Loucy (cell line): ENCODE measurements around the gene TSPAN4.
A peak's percentile ranks its signal among the peaks of the same experiment; 100 is the strongest.

Source experiments
- H2AFZ ChIP-seq: fragments of 200-600 bp; sonication (generic); 2 replicates; pipeline ENCODE4 v1.6.0; 2016; ENCODE audit warnings: antibody characterized with exemption, mild to moderate bottlenecking, low read length, moderate library complexity
- H3F3A ChIP-seq: fragments of 200-600 bp; 2 replicates; pipeline ENCODE4 v1.6.0; 2016; ENCODE audit warnings: antibody characterized with exemption, low read depth, mild to moderate bottlenecking
- H3K27me3 ChIP-seq: fragments of 200-600 bp; sonication (generic); 2 replicates; pipeline ENCODE4 v1.6.1; 2014; ENCODE audit warnings: low read length, mild to moderate bottlenecking; ENCODE audit not compliant: insufficient read depth, poor library complexity, severe bottlenecking
- H3K36me3 ChIP-seq: fragments of 200-600 bp; sonication (generic); 2 replicates; pipeline ENCODE4 v1.6.1; 2016; ENCODE audit warnings: low read length; ENCODE audit not compliant: insufficient read depth
- H3K4me1 ChIP-seq: fragments of 200-600 bp; sonication (generic); 2 replicates; pipeline ENCODE4 v1.5.1; 2014; ENCODE audit warnings: low read length, mild to moderate bottlenecking; ENCODE audit not compliant: insufficient read depth, poor library complexity, severe bottlenecking
- H3K4me2 ChIP-seq: fragments of 200-600 bp; sonication (generic); 2 replicates; pipeline ENCODE4 v1.6.0; 2014; ENCODE audit warnings: antibody characterized with exemption, low read length, low read depth, mild to moderate bottlenecking; ENCODE audit not compliant: poor library complexity, severe bottlenecking
- H3K4me3 ChIP-seq: fragments of 200-600 bp; sonication (generic); 2 replicates; pipeline ENCODE4 v1.5.1; 2014; ENCODE audit warnings: low read length, mild to moderate bottlenecking, mixed read lengths; ENCODE audit not compliant: poor library complexity, severe bottlenecking
- H3K79me2 ChIP-seq: fragments of 200-600 bp; sonication (generic); 2 replicates; pipeline ENCODE4 v1.6.1; 2014; ENCODE audit warnings: low read length; ENCODE audit not compliant: insufficient read depth
- H3K9ac ChIP-seq: fragments of 200-600 bp; sonication (generic); 2 replicates; pipeline ENCODE4 v1.6.0; 2014; ENCODE audit warnings: mild to moderate bottlenecking, low read depth, low read length, moderate library complexity; ENCODE audit not compliant: poor library complexity, severe bottlenecking
- H3K9me2 ChIP-seq: fragments of 200-600 bp; sonication (generic); replicated peaks from 2 replicates; pipeline ENCODE4 v1.6.1; 2016; ENCODE audit warnings: low read depth, low read length, mixed read lengths
- H3K9me3 ChIP-seq: fragments of 200-600 bp; sonication (generic); 2 replicates; pipeline ENCODE4 v1.6.1; 2014; ENCODE audit warnings: mild to moderate bottlenecking, antibody characterized with exemption, low read length, low read depth; ENCODE audit not compliant: insufficient read depth
- H4K20me1 ChIP-seq: fragments of 200-600 bp; sonication (generic); 2 replicates; pipeline ENCODE4 v1.6.0; 2014; ENCODE audit warnings: antibody characterized with exemption, low read length, mild to moderate bottlenecking; ENCODE audit not compliant: insufficient read depth, poor library complexity, severe bottlenecking
- CTCF ChIP-seq: fragments of 200-600 bp; sonication (generic); conservative IDR thresholded peaks from 2 replicates; pipeline ENCODE4 v1.5.1; 2014; ENCODE audit warnings: mild to moderate bottlenecking, antibody characterized with exemption, low read length
- EZH2phosphoT487 ChIP-seq: fragments of 200-600 bp; IDR thresholded peaks from 2 replicates; pipeline ENCODE4 v1.6.1; 2018; ENCODE audit warnings: antibody characterized with exemption, mild to moderate bottlenecking, moderate library complexity, borderline replicate concordance

Gene TSPAN4

GRCh38 chr11:812390-812789 lies 30.3 kb upstream of the TSPAN4 start:
- H2AFZ ChIP-seq = no peak overlapping the region
- H3K36me3 ChIP-seq = peaks cover 20% of the 10 kb centered on the region; the same call in 1 of the 2 replicates
- H3K27me3 ChIP-seq = peaks cover 5% of the 10 kb centered on the region
- H3K9me2 ChIP-seq = no peaks in the 10 kb centered on the region
- no peaks in the 10 kb centered on the region for H3K9me3 ChIP-seq
- peak overlapping the region; percentile 93 for H3K9ac ChIP-seq
- H3F3A ChIP-seq = no peaks in the 10 kb centered on the region
- H3K4me3 ChIP-seq = peak overlapping the region; percentile 89
- no peak for TF ChIP-seq EZH2phosphoT487
- TF ChIP-seq CTCF = no peak
- peaks cover 24% of the 10 kb centered on the region for H3K4me1 ChIP-seq
- H4K20me1 ChIP-seq = peaks cover 30% of the 10 kb centered on the region
- H3K4me2 ChIP-seq = peak overlapping the region; percentile 84
- peaks cover 55% of the 10 kb centered on the region for H3K79me2 ChIP-seq

- H2AFZ ChIP-seq = no peak overlapping the region
- H4K20me1 ChIP-seq = peaks cover 30% of the 10 kb centered on the region
- no peaks in the 10 kb centered on the region for H3K9me3 ChIP-seq
- TF ChIP-seq CTCF (no peak), EZH2phosphoT487 (no peak)
- peaks cover 20% of the 10 kb centered on the region; the same call in 1 of the 2 replicates for H3K36me3 ChIP-seq
- H3K9ac ChIP-seq = no peak overlapping the region
- peaks cover 5% of the 10 kb centered on the region for H3K27me3 ChIP-seq
- H3K4me1 ChIP-seq = peaks cover 24% of the 10 kb centered on the region
- H3K4me2 ChIP-seq = peak overlapping the region; percentile 84
- no peaks in the 10 kb centered on the region for H3F3A ChIP-seq
- no peak overlapping the region for H3K4me3 ChIP-seq
- no peaks in the 10 kb centered on the region for H3K9me2 ChIP-seq
- peaks cover 50% of the 10 kb centered on the region for H3K79me2 ChIP-seq
Measured at GRCh38 chr11:813072-813455, 29.6 kb upstream of the TSPAN4 start.

GRCh38 chr11:813456-814096 lies 29.1 kb upstream of the TSPAN4 start:
- H4K20me1 ChIP-seq = peaks cover 30% of the 10 kb centered on the region
- no peak overlapping the region for H3K4me3 ChIP-seq
- H2AFZ ChIP-seq = no peak overlapping the region
- H3F3A ChIP-seq = no peaks in the 10 kb centered on the region
- H3K9ac ChIP-seq = no peak overlapping the region
- no peak overlapping the region for H3K4me2 ChIP-seq
- H3K36me3 ChIP-seq = peaks cover 20% of the 10 kb centered on the region; the same call in 1 of the 2 replicates
- no peaks in the 10 kb centered on the region for H3K9me3 ChIP-seq
- no peaks in the 10 kb centered on the region for H3K9me2 ChIP-seq
- H3K4me1 ChIP-seq = peaks cover 20% of the 10 kb centered on the region
- H3K79me2 ChIP-seq = peaks cover 45% of the 10 kb centered on the region
- TF ChIP-seq EZH2phosphoT487 (no peak), CTCF (no peak)
- H3K27me3 ChIP-seq = peaks cover 5% of the 10 kb centered on the region
